Left lung (tissue), 10 donors: ENCODE data around the gene CYP39A1. TPM values are rescaled to one million over a fixed set of nuclear protein-coding genes. Genes with fewer than 3 reads are reported as not detected.

Source experiments
- ATAC-seq: fragments of 200-7000 bp; cut with Tn5 transposase; one replicate; pipeline ENCODE4 v1.9.1; 2020; ENCODE audit warnings: moderate library complexity
- DNase-seq, 4 donors: peaks; one replicate each; pipeline ENCODE4 v3.0.0-alpha.2; 2013 to 2020
- H3K27ac ChIP-seq, 2 donors: fragments of 200-600 bp; sonication (generic) in 1 of 2; one replicate each; pipeline versions ENCODE4 v1.5.0 to v1.8.0; 2020 to 2021
- H3K27me3 ChIP-seq, 2 donors: fragments of 200-600 bp; sonication (generic) in 1 of 2; one replicate each; pipeline versions ENCODE4 v1.5.0 to v1.8.0; 2020 to 2021
- H3K36me3 ChIP-seq, 2 donors: fragments of 200-600 bp; sonication (generic) in 1 of 2; one replicate each; pipeline versions ENCODE4 v1.5.0 to v1.8.0; 2020 to 2021
- H3K4me1 ChIP-seq, 2 donors: fragments of 200-600 bp; one replicate each; pipeline ENCODE4 v1.8.0; 2021
- H3K4me3 ChIP-seq, 2 donors: fragments of 200-600 bp; sonication (generic) in 1 of 2; one replicate each; pipeline versions ENCODE4 v1.5.0 to v1.8.0; 2020 to 2021; ENCODE audit warnings: mild to moderate bottlenecking in 1 of 2
- H3K9me3 ChIP-seq, 2 donors: fragments of 200-600 bp; sonication (generic) in 1 of 2; one replicate each; pipeline versions ENCODE4 v1.5.0 to v1.8.0; 2020 to 2021
- CTCF ChIP-seq, 2 donors: fragments of 200-600 bp; sonication (generic) in 1 of 2; IDR thresholded peaks; one replicate each; pipeline versions ENCODE4 v1.5.0 to v1.8.0; 2021; ENCODE audit warnings: antibody characterized with exemption in 2 of 2
- intact Hi-C, 2 donors: fragments of 100-400 bp; cut with DNase I; formaldehyde crosslinking; loops; one replicate each; pipeline versions ENCODE4 v1.11.2 to v1.14.2; 2022
- polyA plus RNA-seq, 6 donors: library from polyadenylated mRNA; unstranded; fragments of 120-200 nt; gene quantifications; one replicate each; pipeline ENCODE4 v1.2.1, GENCODE V29; 2013; ENCODE audit not compliant: insufficient read length in 6 of 6
- total RNA-seq, 2 donors: library from RNA; stranded (reverse); fragmentation: NEBNext Ultra II Directional; extraction: Animal tissue kit (Norgen Biotek cat#: 25700); gene quantifications; one replicate each; pipeline ENCODE4 v1.2.1, GENCODE V29; 2021
- donor health status: DM: no; HTN: yes; CAD: no.
- donor health status: DM: no; HTN: no; CAD: no.

Gene CYP39A1
- total and polyA plus RNA-seq, 8 donors = 4.5 to 11.9 (median 9.8) TPM

GRCh38 chr6:46638650-46639049 lies 14.0 kb downstream of the CYP39A1 start:
- Histone ChIP-seq H3K36me3 (no peaks in the 10 kb centered on the region), H3K4me3 (no peak overlapping the region), H3K27me3 (no peaks in the 10 kb centered on the region), H3K9me3 (no peaks in the 10 kb centered on the region), H3K27ac (no peak overlapping the region), H3K4me1 (no peaks in the 10 kb centered on the region)
- ATAC-seq = no peak
- intact Hi-C loops = no loop called here
- TF ChIP-seq CTCF (IDR thresholded peaks at IDR 0.05) = no peak
- DNase-seq = no peak

- Histone ChIP-seq H3K36me3 (no peaks in the 10 kb centered on the region), H3K27me3 (no peaks in the 10 kb centered on the region), H3K4me1 (no peaks in the 10 kb centered on the region), H3K4me3 (no peak overlapping the region), H3K27ac (no peak overlapping the region), H3K9me3 (no peaks in the 10 kb centered on the region)
- intact Hi-C loops = no loop called here
- DNase-seq = no peak
- no peak for TF ChIP-seq CTCF (IDR thresholded peaks at IDR 0.05)
- no peak for ATAC-seq
Measured at GRCh38 chr6:46637933-46638332, 14.7 kb downstream of the CYP39A1 start.

GRCh38 chr6:46637145-46637544 lies 15.5 kb downstream of the CYP39A1 start:
- intact Hi-C loops = no loop called here
- H3K36me3 ChIP-seq = no peaks in the 10 kb centered on the region
- no peak overlapping the region for H3K4me3 ChIP-seq
- TF ChIP-seq CTCF (IDR thresholded peaks at IDR 0.05) = no peak
- no peak overlapping the region for H3K27ac ChIP-seq
- peak in 2 of 4 donors; percentile 65 to 82 for DNase-seq
- H3K9me3 ChIP-seq = no peaks in the 10 kb centered on the region
- no peaks in the 10 kb centered on the region for H3K4me1 ChIP-seq
- H3K27me3 ChIP-seq = no peaks in the 10 kb centered on the region
- peak; percentile 47 for ATAC-seq

- Histone ChIP-seq H3K27ac (no peak overlapping the region), H3K4me3 (no peak overlapping the region), H3K36me3 (no peaks in the 10 kb centered on the region), H3K27me3 (no peaks in the 10 kb centered on the region), H3K4me1 (no peaks in the 10 kb centered on the region), H3K9me3 (no peaks in the 10 kb centered on the region)
- ATAC-seq (no peak), DNase-seq (no peak)
- TF ChIP-seq CTCF (IDR thresholded peaks at IDR 0.05) = no peak
- intact Hi-C loops = no loop called here
Measured at GRCh38 chr6:46635462-46635861, 17.2 kb downstream of the CYP39A1 start.

GRCh38 chr6:46632053-46632452 lies 20.6 kb downstream of the CYP39A1 start:
- Histone ChIP-seq H3K27me3 (no peaks in the 10 kb centered on the region), H3K4me3 (no peak overlapping the region), H3K4me1 (no peaks in the 10 kb centered on the region), H3K27ac (no peak overlapping the region), H3K36me3 (no peaks in the 10 kb centered on the region), H3K9me3 (no peaks in the 10 kb centered on the region)
- no peak for TF ChIP-seq CTCF (IDR thresholded peaks at IDR 0.05)
- ATAC-seq (no peak), DNase-seq (no peak)
- intact Hi-C loops = no loop called here
